ENCODE data around the gene SAMD4B.
"Not testable (repeated sequence)": the region's sequence is repeated elsewhere in the genome, so short reads cannot be mapped to it uniquely, and the experiment has no call there.

Gene SAMD4B

GRCh38 chr19:39310558-39311311, 31.5 kb upstream of the SAMD4B start:
- DNase-seq = no peak

- no peak for DNase-seq
Measured at GRCh38 chr19:39314016-39314728, 28.0 kb upstream of the SAMD4B start.

GRCh38 chr19:39315933-39316332, 26.3 kb upstream of the SAMD4B start:
- no peak for DNase-seq

GRCh38 chr19:39316627-39317321, 25.4 kb upstream of the SAMD4B start:
- no peak for DNase-seq

DNA sequence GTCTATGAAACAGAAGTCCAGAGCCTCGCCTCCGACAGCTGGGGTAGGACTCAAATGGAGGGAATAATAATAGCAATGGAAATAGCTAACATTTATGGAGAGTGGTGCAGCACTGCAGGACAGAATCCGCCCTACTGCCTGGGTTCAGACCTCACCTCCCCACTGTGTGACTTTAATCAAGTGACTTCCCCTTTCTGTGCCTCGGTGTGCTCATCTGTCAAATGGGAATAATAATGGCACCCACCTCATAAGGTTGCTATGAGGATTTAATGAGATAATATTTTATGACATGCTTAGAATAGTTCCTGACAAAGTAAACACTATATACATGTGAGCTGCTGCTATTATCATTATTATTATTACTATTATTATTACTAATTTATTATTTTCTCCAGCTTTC, 24.7 kb upstream of the SAMD4B start:
- no peak for DNase-seq

- no peak for DNase-seq
Measured at GRCh38 chr19:39318071-39318470, 24.1 kb upstream of the SAMD4B start.

GRCh38 chr19:39318690-39319089, 23.5 kb upstream of the SAMD4B start:
- no peak for DNase-seq

DNA sequence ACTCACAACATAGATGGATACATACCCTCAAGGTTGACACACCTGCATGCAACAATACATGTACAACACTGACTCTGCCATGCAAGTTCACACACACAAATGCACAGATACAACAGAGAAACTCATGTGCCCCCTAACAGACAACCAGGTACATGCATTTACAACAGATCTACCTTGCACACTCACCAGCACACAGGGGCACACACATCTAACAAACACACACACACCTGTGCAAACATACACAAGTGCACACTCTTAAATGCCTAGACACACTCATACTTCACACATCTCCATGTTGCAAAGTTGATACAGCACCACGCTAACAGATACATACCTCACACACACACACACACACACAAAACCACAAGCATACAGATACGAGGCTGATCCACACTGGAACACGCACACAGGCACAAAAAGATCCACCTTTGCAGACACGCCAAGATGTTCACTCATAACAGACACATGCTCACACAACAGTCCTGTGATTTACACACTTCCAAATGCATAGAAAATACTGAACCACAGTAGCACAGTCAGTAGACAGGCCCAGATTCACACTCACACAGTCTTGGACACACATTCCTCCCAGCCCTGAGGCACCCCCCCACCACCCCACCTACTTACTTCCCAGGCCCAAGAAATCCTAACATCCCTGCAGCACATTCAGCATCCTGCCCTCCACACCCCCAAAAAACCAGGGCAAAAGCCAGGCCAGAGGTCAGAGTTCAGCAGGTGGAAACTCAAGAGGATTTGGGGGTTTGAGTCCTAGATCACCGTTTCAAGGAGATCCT, 22.9 kb upstream of the SAMD4B start:
- no peak for DNase-seq

DNA sequence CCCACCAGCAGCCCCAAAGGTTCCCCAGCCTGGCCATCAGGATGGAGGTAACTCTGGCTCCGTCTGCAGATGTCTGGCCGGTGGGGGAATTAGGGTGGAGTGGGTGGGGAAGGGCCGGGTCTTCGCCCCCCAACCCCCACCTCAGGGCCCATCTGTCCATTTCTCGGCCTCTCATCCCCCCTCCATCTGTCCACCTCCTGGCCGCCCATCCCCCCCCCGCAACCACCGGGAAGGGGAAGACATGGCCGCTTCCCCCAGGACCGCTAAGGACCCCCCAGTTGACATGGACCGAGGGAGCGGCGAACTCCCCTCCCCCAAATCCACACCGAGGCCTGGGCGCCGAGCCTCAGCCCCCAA, 22.4 kb upstream of the SAMD4B start:
- DNase-seq = no peak

- no peak for DNase-seq
Measured at GRCh38 chr19:39321117-39321831, 20.9 kb upstream of the SAMD4B start.

- no peak for DNase-seq
Measured at GRCh38 chr19:39321832-39322176, 20.4 kb upstream of the SAMD4B start.

DNA sequence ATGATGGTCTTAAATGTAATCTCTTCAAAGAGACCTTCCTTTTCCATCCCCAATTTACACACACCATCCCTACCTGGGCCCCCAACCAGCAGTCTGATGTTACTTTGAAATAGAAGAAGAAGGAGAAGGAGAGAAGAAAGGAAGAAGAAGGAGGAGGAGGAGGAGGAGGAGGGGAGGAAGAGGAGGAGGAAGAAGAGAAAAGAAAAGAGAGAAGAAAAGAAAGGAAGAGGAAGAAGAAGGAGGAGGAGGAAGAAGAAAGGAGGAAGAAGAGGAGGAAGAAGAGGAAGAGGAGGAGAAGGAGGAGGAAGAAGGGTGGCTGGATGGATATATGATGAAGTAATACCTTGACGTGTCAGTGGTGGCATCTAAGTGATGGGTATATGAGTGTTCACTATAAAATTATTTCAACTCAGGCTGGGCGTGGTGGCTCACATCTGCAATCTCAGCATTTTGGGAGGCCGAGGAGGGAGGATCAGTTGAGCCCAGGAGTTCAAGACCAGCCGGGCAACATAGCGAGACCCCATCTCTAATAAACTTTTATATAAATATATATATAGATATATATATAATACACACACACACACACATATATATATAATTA, 17.9 kb upstream of the SAMD4B start:
- no peak for DNase-seq

DNA sequence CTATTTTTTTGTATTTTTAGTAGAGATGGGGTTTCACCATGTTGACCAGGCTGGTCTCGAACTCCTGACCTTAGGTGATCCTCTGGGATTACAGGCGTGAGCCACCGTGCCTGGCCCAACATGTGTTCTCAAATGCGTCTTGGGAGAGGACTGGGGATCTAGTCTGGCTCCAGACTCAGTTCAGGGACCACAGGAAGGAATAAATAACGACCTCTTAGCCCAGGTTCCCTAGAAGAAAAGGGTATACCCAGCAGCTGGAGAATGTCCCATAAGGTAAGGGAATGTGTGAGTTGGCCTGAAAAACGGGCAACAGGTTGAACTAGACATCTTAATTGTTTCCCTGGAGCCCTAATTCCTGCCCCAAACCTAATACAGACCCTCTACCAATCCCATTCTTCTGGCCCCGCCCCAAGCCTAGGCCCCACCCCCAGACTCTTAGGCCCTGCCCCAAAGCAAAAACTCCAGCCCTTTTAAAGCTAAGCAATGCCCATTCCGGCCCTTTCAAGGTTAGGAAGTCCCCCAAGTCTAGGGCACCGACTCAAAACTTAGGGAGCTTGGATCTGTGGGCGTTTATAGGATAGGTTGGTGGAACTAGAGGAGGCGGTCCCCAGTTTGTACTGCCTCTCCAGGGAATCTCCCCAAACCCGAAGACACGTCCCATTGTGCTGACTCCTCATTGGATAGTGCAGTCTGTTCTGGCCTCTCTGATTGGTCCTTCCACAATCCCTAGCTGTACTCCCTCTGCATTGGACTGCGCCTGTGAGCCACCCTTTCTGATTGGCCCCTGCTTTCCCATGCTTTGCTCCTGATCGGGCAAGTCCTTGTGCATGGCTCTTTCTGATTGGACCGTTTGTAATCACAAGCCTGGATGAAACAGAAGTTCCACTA, 16.2 kb upstream of the SAMD4B start:
- no peak for DNase-seq

DNA sequence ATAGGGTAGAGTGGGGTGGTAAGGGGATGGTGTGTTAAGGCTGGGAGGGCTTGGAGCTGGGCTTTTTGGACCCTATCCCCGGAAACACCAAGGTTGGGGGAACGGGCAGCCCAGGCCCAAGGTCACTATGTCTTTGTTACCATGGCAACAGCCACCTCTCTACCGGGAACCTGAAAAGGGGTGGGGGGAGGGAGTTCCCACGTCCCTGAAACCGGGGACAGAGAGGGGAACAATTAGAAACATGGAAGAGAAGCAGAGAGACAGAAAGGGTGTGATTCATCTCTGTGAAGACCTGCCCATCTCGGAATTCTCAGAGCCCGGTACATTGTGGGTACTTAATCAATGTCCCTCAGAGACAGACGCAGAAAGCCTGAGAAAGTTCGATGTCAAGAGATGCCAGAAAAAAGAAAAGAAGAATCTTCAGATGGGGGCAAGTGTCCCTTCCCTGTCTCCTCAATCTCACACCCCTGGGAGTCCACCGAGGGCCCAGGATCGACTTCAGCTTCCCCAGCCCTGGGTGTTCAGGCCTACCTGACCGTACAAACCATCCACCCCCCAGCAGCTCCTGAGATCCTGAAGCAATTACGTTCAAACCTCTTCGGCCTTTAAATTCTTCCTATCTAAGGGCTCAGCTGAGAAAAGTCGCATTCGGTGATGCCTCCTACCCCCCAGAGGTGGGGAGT, 14.7 kb upstream of the SAMD4B start:
- no peak for DNase-seq

DNA sequence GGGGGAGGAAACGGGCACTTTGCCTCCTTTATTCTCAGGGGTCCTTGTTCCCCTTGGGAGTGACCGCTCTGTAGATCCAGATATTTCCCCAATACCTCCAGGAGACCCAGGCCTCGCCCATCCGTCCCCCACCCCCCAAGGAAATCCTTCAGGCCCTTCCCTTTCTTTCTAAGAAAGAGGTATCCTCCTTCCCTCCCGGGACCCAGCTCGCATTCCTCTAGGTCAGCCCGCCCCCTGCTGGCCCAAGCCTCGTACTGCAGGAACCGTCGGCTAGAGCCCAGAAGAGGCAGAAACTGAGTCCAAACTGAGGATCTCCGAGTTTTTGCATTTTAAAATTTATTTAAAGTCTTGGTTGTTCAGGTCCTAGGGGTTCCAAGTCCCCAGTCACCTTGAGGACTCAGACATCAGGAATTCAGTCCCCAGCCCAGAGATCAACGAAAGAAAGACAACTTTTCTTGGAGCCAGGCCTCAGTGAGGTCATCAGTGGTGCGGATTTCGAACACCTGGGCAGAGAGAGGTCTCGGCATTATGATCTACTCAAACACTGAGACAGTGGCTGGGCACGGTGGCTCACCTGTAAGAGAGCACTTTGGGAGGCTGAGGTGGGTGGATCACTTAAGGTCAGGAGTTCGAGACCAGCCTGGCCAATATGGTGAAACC, 14.0 kb upstream of the SAMD4B start:
- no peak for DNase-seq

DNA sequence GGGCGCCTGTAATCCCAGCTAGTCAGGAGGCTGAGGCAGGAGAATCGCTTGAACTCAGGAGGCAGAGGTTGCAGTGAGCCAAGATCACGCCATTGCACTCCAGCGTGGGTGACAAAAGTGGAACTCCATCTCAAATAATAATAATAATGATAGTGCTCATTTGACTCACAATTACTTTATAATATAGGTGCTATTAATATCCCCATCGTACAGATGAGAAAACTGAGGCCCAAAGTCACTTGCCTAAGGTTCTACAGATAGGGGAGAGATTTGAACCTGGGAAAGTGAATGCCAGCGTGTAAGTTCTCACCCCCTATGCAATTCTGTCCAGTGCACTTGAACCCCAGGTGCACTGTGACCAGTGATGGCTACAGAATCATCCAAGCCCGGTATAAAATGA, 12.3 kb upstream of the SAMD4B start:
- no peak for DNase-seq

GRCh38 chr19:39332293-39332692, 9.9 kb upstream of the SAMD4B start:
- no peak for DNase-seq

- not testable (repeated sequence) for DNase-seq
Measured at GRCh38 chr19:39332738-39333137, 9.5 kb upstream of the SAMD4B start.

- DNase-seq = no peak
Measured at GRCh38 chr19:39333507-39333906, 8.7 kb upstream of the SAMD4B start.

DNA sequence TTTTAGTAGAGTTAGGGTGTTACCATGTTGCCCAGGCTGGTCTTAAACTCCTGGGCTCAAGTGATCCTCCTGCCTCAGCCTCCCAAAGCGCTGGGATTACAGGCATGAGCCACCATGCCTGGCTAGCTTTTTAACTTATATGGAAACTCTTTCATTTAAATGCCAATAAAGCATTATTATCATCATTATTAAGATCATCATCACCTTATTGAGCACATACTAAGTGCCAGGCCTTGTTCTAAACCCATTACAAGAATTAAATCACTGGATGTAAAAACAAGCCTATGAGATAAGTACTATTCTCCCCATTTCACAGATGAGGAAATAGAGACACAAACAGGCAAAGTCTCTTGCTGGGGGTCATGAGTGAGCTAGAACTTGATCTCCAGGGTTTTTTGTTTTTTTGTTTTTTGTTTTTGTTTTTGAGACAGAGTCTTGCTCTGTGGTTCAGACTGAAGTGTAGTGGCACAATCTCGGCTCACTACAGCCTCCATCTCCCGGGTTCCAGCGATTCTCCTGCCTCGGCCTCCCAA, 7.7 kb upstream of the SAMD4B start:
- DNase-seq = no peak
